HL-60 (cell line): Measurements from ENCODE around the gene VWA3B.

ENCODE experiments used
- POLR2AphosphoS5 ChIP-seq: IDR thresholded peaks from 2 replicates; pipeline ENCODE4 v1.6.1; 2012; ENCODE audit warnings: low read depth
- TF ChIP-seq, protein P1 (sequence below): IDR thresholded peaks from one replicate; pipeline ENCODE4 v1.5.1; 2011; ENCODE audit warnings: low read length, control low read depth, inconsistent platforms; ENCODE audit not compliant: insufficient read depth

DNA sequence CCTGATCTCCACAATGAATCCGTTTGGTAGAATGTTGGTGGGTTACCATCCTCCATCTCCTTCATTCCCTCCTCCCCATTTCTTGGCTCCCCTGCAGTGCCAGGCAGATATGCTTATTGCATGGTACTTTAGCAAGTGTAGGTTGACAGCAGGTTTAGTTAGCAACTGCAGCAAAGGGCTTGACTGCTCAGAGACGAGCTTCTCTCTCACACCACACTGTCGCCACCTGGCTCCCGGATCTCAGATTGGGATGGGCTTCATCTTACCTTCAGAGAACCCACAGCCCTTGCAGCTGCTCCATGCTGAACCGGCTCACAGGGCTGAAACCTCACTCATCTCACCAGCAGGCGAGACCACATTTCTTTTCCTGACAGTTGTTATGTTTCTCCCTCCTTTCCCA lies 88.8 kb downstream of the VWA3B start:
- TF ChIP-seq, protein P1, sequence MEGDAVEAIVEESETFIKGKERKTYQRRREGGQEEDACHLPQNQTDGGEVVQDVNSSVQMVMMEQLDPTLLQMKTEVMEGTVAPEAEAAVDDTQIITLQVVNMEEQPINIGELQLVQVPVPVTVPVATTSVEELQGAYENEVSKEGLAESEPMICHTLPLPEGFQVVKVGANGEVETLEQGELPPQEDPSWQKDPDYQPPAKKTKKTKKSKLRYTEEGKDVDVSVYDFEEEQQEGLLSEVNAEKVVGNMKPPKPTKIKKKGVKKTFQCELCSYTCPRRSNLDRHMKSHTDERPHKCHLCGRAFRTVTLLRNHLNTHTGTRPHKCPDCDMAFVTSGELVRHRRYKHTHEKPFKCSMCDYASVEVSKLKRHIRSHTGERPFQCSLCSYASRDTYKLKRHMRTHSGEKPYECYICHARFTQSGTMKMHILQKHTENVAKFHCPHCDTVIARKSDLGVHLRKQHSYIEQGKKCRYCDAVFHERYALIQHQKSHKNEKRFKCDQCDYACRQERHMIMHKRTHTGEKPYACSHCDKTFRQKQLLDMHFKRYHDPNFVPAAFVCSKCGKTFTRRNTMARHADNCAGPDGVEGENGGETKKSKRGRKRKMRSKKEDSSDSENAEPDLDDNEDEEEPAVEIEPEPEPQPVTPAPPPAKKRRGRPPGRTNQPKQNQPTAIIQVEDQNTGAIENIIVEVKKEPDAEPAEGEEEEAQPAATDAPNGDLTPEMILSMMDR, result no peak
- no peak for TF ChIP-seq POLR2AphosphoS5
